HG02938 (cell line): ENCODE results near the gene BMAL2.

Experiments used
- ATAC-seq: cut with Tn5 transposase; IDR thresholded peaks from one replicate; pipeline ENCODE4 v1.9.1; 2021; ENCODE audit warnings: mild to moderate bottlenecking, moderate library complexity; ENCODE audit not compliant: unreplicated experiment

The BMAL2 gene

GRCh38 chr12:27351476-27351875, 18.8 kb downstream of the BMAL2 start:
- ATAC-seq, result no peak

- ATAC-seq, result no peak
Observed at GRCh38 chr12:27355486-27355885, 22.9 kb downstream of the BMAL2 start.

GRCh38 chr12:27355979-27356378, 23.3 kb downstream of the BMAL2 start:
- no peak for ATAC-seq

- no peak for ATAC-seq
Observed at GRCh38 chr12:27359578-27360340, 27.1 kb downstream of the BMAL2 start.

- no peak for ATAC-seq
Observed at GRCh38 chr12:27361372-27361771, 28.7 kb downstream of the BMAL2 start.

- no peak for ATAC-seq
Observed at GRCh38 chr12:27366621-27367020, 34.0 kb downstream of the BMAL2 start.

GRCh38 chr12:27367078-27367477, 34.4 kb downstream of the BMAL2 start:
- no peak for ATAC-seq

GRCh38 chr12:27382171-27382795, 49.6 kb downstream of the BMAL2 start:
- no peak for ATAC-seq
